ENCODE measurements around the gene CERS6. TPM values are rescaled to one million over a fixed set of nuclear protein-coding genes. Genes with fewer than 3 reads are reported as not detected.

The CERS6 gene
- total RNA-seq, 1 donor from 2014 or later = 58.6 TPM

DNA sequence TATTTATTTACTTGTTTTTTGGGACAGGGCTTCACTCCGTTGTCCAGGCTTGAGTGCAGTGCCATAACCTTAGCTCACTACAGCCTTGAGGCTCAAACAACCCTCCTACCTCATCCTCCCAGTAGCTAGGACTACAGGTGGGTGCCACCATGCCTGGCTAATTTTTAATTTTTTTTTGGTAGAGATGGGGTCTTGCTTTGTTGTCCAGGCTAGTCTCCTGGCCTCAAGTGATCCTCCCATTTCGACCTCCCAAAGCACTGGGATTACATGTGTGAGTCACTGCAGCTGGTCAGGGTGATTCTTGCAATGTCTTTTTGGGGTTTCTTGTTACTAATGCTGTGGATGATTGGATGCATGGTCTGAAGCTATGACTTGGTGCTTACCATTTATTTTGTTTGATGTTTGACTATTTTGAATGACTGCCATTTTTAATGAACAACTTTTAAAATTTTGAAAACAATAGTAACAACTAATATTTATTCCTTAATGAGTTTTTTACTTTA is 6.5 kb downstream of the CERS6 start:
- no peak for DNase-seq (ENCODE audit: low spot score)
- intact Hi-C loops (cut with DNase I) = no loop called here

DNA sequence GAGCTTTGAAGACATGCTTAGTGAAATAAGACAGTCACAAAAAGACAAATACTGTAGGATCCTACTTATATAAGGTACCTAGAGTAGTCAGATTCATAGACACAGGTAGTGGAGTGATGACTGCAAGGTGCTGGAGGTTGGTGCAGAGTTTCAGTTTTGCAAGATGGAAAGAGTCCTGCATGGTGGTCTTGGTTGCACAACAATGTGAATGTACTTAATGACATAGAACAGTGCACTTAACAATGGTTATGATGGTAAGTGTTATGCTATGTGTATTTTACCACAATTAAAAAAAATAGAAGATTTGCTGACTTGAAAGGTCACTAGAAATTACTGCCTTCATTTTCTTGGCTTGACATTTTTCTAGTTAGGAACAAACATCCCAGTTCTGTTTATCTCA is 9.5 kb downstream of the CERS6 start:
- no peak for DNase-seq (ENCODE audit: low spot score)
- intact Hi-C loops (cut with DNase I) = no loop called here

DNA sequence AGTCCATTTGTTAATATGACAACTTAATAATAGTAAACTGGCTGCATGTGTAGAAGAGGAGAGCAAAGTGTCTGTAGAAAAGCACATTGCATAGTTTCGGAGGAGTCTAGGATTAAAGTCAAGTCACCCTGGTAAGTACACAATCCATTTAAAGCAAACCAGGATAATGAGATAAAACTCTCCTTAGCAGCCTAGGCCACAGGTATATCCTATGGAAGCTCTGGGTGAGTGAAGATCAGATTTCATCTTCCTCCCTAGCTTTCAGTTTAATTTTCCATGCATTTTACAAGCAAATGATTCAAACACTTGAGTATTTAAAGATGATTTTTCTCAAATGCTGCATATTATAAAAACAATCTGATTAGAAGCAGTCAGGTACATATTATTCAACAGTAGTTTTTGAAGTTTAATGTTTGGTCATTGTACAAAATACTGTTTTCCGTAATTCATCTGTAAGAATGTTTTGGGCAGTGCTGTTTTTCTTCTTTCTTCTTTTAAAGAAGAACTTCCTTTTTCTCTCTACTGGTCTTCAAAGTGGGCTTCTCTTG is 10.2 kb downstream of the CERS6 start:
- DNase-seq (ENCODE audit: low spot score) = no peak
- intact Hi-C loops (cut with DNase I) = no loop called here

DNA sequence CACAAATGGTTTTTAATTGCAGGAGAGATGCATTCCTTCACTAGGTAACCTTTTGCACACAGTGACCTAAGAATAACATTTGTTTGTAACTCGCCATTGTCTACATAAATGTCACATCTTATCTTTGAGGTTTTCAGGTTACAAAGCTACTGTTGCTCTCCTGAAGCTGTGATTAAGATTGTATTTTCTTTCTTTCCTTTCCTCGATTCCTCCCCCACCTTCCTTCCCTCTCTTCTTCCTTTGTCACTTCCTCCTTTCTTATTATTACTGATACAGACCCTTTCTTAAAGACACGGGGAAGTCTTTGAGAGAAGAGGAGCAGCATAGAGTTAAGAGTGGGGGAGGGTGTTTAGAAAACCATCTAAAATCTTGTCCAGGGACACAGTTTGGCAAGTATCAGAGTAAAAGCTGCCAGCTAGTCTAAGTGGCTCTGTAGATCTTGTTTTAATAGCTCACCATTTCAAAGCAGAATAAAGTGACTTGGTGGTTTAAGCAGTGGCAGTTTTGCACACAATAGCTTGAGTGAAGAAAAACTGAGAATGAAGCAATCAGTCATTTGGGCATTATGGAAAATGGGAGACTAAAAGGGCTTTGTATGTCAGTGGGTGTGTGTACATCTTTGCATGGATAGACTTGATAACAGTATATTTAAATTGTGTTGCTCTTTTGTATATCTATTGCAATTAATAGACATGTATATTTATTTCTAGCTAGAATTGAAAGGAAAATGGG is 10.9 kb downstream of the CERS6 start:
- intact Hi-C loops (cut with DNase I) = no loop called here
- DNase-seq (ENCODE audit: low spot score) = no peak

DNA sequence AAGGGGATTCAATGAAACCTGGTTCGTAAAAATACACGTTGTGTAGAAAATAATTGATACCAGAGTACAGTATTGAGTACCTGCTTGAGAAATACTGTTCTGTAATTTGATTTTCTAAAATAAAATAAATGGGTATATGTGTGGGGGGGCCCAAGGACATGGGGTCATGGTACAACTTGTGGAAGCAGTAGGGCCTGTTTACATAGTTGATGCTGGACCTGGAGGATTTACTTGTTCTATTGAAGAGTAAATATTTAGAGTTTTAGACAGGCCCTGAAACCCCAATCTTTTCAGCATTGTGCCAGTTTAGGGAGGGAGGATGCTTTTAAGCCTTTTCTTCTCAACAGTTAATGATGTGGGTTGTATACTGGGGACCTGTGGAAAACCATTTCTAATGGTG is 11.7 kb downstream of the CERS6 start:
- intact Hi-C loops (cut with DNase I) = no loop called here
- no peak for DNase-seq (ENCODE audit: low spot score)

DNA sequence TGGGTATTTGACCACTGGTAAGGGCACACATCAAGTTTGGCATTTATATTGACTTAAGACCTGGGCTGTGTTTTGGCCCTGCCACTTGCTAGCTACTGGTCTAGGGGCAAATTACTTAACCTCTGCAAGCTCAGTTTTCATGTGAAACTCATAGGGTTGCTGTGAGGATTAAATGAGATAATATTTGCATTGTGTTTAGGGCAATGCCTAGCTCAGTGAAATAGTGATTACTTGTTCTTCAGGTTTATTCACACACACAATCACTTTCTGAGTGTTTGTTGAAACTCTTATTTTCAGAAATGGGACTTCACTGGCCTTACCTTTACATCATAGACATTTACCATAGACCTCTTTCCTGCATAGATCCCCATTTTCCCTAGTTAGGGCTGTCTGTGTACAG is 12.3 kb downstream of the CERS6 start:
- intact Hi-C loops (cut with DNase I) = no loop called here
- no peak for DNase-seq (ENCODE audit: low spot score)

DNA sequence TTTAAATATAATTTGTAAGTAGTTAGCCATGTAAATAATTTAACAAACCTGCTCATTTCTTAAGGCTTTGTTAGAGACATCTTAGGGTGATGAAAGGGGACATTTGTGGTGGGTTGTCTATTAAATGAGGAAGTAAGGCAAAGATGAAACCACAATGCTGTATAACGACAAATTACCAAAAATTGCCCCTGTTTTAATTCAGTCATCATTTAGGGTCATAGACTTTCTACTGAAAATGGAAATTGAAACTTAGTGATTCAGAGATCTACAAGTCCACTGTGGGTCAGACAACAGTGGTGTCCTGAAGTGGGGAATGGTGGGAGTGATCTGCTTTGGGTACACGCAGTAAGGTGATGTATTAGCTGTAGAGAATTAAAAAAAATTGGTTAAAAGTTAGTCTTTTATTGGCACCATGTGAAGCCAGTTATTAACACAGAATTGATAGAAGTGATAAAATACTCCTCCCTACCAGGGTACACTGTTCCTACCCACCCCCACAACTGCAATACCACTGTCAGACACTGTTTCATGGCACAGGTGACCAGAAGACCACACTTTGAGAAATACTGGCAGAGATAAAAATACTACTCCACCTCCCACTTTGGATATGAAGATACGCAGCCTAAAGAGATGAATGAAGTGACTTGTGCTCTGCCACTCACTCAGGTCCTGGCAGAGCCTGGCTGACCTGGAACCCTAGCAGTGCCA is 13.4 kb downstream of the CERS6 start:
- intact Hi-C loops (cut with DNase I) = no loop called here
- no peak for DNase-seq (ENCODE audit: low spot score)

DNA sequence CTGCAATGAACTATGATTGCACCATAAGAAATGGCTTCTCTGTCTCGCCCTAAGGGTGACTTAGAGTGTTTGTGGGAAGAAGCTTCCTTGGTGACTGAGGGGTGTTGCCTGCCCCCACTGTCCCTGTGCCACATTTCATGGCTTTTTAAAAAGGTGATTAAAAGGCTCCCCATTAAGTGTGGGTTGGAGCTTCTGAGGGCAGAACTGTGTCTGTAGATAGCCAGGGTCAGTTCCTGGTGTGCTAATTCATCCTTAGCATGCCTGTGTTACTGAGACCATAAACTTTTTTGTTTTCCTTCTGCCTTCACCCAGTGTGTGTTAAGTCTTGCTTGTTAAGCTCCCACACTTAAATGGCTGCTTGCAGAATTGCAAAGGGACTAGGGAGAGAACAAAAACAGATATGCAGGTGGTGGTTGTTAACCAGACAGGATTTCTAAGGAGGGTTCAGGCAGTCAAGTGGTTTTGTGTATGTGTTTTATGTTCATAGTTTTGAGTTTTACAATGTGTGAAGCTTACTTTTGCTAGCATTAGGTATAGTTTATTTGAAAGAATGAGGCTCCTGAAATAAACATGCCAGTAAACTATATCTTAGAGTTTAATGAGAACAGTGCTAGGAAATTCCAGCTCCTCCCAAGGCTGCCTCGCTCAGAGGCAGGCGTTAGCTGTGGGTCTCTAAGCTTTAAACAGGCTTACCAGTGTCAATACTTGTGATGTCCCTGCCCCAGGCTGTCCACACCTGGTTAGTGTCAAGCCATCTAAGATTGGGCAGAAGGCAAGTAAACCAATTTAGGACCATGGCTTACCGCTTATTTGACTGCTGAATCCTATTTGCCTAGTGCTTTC is 14.5 kb downstream of the CERS6 start:
- no peak for DNase-seq (ENCODE audit: low spot score)
- intact Hi-C loops (cut with DNase I) = no loop called here

DNA sequence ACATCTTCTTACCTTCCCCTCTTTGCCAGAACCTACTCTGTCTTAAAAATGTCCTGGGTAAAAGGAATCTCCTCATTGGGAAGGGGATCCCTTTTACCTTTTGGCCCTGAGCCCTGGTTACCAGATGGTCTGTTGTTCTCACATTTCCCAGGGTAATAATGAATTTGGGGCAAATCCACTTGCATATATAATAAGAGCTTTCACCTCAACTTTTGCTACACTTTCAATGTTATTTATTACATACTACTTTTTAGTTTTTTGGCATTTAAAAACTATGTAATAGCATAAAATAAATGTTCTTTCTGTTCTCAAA is 15.0 kb downstream of the CERS6 start:
- intact Hi-C loops (cut with DNase I) = no loop called here
- DNase-seq (ENCODE audit: low spot score) = no peak

DNA sequence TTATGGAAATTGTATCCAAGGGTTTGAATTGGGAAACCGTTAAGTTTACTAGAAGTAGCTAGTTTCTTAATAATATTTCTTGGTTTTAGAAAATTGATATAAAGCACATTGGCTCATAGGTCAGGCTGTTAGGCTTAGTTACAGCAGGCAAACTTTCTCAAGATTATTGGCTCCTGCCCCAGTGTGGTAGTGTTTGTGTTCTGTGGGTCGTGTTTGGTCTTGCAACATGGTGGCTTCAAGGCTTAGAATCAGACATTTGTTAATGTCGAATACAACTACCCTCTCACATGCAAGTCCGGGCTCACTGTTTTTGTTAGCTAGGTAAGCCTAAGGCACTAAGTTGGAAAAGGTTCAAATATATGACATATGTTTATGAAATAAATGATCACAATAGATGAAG is 19.6 kb downstream of the CERS6 start:
- intact Hi-C loops (cut with DNase I) = no loop called here
- DNase-seq (ENCODE audit: low spot score) = no peak

DNA sequence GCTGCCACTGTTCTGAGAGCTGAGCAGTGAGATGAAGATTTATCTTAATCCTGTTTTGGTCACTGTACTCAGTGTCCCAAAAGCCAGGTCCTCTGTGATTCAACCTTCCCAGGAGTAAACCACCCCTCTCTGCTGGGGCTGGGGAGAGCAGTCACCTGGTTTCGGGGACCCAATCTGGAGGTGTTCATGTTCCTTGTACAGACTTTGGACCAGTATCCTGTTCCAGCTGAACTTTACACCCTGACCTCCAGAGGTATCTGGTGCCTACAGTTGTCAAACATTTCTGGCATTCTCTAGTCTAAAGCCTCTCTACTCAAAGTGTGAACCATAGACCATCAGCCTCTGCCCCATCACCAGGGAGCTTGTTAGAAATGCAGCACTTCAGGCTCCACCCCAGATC is 22.1 kb downstream of the CERS6 start:
- intact Hi-C loops (cut with DNase I) = no loop called here
- no peak for DNase-seq (ENCODE audit: low spot score)

DNA sequence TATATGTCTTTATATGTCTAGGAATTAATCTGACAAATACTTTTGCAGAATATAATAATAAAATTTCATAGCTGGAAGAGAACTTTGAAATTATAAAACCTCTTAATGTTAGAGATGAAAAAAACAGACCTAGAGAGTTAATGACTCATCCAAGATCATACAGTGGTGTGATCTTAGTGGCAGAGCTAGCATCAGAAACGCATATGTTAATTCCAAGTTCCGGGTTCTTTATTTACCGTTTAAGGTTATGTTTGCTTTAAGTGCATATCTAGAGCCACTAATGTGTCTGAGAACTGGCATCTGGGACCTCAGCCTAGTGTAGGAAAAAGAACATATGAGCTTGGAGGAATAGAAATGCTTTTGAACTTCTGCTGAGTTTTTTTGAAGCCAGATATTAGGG is 24.3 kb downstream of the CERS6 start:
- DNase-seq (ENCODE audit: low spot score) = no peak
- intact Hi-C loops (cut with DNase I) = no loop called here

DNA sequence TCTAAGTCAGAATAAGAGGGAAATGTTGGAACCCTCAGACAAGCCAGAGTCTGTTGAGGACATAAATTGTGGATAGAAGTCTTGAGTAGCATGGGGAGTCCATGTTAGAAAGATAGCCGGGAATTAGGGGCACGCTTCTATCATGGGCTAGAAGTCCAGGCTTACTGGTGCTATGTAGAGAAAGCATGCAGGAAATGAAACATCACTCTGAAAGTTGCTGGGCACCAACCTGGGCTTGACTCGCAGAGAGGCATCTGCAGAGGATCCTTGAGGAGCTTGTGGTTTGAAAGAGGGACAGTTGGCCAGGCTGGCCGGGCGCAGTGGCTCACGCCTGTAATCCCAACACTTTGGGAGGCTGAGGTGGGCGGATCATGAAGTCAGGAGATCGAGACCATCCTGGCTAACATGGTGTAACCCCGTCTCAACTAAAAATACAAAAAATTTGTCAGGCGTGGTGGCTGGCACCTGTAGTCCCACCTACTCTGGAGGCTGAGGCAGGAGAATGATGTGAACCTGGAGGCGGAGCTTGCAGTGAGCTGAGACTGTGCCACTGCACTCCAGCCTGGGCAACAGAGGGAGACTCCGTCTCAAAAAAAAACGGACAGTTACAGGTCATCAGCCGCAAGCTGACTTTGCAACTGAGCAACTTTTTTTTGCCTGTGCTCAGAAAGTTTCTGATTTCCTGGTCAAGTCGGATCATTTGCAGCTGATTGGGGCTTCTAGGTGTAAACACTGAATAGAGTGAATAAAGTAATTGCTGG is 24.9 kb downstream of the CERS6 start:
- intact Hi-C loops (cut with DNase I) = no loop called here
- DNase-seq (ENCODE audit: low spot score) = no peak

DNA sequence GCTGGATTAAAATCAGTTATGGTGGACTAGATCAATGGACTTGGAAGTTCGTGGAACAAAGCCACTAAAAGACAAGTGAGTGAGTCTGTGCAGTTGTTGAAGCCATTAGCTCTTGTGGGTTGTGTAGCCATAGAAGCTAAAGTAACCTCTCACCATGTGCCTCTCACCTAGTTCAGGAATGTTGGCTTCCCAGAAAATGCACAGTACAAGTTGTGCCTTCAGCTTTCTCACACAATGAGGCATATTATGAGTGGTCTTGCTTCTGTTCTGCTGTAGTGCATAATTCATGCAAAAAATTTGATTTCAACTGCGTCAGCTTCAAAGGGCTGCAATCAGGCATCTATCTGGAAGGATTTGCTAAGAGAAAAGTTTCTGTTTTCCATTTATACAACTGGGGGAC is 26.2 kb downstream of the CERS6 start:
- DNase-seq (ENCODE audit: low spot score) = no peak
- intact Hi-C loops (cut with DNase I) = no loop called here

DNA sequence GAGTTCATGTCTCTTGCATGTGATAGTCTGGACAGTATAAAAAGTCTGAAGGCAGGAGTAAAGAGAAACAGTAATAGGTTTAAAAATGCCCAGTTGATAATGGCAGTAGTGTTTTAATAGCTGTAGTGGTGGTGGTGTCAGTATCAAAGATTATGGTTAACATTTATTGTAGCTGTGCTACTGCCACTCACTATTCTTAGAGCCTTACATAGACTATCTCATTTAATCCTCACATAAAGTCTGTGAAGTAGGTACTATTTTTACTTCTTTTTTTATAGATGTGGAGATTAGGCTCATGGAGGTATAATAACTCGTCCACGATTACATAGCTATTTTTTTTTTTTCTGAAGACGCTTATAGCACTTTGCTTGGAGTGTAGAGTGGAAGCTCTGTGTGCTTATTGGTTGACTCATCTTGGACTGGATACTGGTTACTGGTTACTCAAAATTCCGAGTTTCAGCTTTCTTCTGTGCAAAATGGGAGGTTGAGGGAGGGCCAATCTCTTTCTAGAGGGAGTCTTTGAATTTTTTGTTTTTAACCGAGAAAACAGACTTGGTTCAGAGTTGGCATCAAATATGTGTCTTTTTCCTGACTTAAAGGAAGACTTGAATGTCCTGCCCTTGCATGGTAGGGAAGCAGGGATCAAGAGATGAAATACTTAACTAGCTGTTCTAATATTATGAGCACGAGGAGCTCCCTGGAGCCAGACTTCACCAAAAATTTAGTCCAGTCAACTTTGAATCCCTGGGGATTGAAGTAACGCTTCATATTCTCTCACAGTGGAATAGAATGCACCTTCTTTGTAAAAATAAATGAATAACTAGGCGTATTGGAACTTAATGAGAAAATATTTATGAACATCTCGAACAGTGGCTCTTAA is 27.1 kb downstream of the CERS6 start:
- intact Hi-C loops (cut with DNase I) = no loop called here

DNA sequence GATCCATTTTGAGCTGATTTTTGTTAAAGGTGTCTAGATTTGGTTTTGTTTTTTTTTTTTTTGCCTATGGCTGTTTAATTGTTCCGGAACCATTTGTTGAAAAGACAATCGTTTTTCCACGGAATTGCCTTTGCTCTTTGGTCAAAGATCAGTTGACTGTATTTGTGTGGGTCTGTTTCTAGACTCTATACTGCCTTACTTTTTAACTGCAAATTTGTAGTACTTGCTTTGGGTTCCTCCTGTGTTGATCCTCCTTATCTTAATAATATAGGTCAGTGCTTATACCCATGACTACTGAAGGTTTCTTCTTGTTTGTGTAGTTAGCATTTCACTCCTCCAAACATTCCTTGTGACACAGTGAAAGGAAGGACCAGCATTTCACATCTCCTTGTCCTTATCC is 30.4 kb downstream of the CERS6 start:
- no peak for DNase-seq (ENCODE audit: low spot score)
- intact Hi-C loops (cut with DNase I) = no loop called here

More for the DNA sequence above, 27.1 kb downstream of the CERS6 start:
- no peak for DNase-seq (ENCODE audit: low spot score)

DNA sequence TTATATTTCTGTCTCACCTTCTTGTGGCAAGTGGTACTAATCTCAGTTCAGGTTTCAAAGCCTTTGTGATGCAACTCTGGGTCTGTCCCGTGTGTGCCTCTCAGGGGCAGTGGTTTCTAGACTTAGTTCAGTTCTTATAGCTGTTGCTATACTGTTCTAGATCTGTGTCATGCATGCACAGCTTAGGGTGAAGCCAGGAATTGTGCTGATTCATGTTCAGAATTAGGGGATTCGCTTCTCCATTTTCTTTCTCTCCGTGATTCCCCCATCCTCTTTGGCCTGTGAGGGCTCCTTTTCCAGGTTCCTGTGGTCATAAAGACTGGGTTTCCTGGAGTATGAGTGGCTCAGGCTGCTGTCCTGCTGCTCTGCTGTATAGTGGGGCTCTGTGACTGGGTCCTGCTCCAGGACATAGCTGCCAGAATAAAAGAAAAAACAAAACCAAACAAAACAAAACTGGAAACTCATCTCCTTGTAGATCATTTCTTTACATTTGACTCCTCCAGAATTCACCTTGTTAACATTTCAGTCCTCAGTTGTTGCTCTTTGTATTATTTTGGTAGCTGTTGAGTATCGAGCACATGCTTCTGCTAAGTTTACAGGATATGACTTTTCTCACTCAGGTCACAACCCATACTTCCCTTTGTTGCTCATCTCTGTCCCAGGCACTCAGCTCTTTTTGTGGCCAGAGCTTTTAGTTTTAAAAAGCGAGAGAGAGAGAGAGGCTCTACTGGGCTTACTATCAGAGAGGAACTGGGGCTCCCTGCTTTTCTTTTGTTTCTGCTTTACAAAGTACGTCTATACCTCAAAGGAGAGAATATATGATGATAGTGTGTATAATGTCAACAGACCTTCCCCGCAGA is 34.2 kb downstream of the CERS6 start:
- intact Hi-C loops (cut with DNase I) = no loop called here

More for the DNA sequence above, 34.2 kb downstream of the CERS6 start:
- DNase-seq (ENCODE audit: low spot score) = no peak

Measured in cardiac septum (tissue), 1 donor.